Sigmoid colon (tissue), 7 donors: ENCODE measurements around the gene HIVEP2. TPM values are rescaled to one million over a fixed set of nuclear protein-coding genes. Genes with fewer than 3 reads are reported as not detected.

Experiments used
- DNase-seq: peaks from one replicate; pipeline ENCODE4 v3.0.0-alpha.2; 2019
- H3K27ac ChIP-seq, 4 donors: fragments of 200-600 bp; sonication (generic); one replicate each; pipeline ENCODE4 v1.5.1; 2016 to 2019; ENCODE audit warnings: mild to moderate bottlenecking in 1 of 4
- H3K27me3 ChIP-seq, 3 donors: fragments of 200-600 bp; sonication (generic); one replicate each; pipeline ENCODE4 v1.5.1; 2019; ENCODE audit warnings: mild to moderate bottlenecking in 1 of 3
- H3K36me3 ChIP-seq, 4 donors: fragments of 200-600 bp; sonication (generic); one replicate each; pipeline ENCODE4 v1.5.1; 2016 to 2019
- H3K4me1 ChIP-seq, 4 donors: fragments of 200-600 bp; sonication (generic); one replicate each; pipeline ENCODE4 v1.5.1; 2017 to 2019
- H3K4me3 ChIP-seq, 4 donors: fragments of 200-600 bp; sonication (generic); one replicate each; pipeline ENCODE4 v1.5.1; 2017 to 2019; ENCODE audit warnings: mild to moderate bottlenecking in 2 of 4, moderate library complexity in 1 of 4
- H3K9me3 ChIP-seq, 4 donors: fragments of 200-600 bp in 3 of 4; sonication (generic) in 3 of 4; one replicate each; pipeline versions ENCODE4 v1.5.1 to v1.6.1; 2013 to 2019
- CTCF ChIP-seq, 4 experiments: fragments of 450-650 bp in 3 of 4; fragments of 200-600 bp in 1 of 4; IDR thresholded peaks; one replicate each; pipeline ENCODE4 v1.5.1; 2016 to 2019; ENCODE audit warnings: antibody characterized with exemption in 4 of 4, mild to moderate bottlenecking in 3 of 4, moderate library complexity in 2 of 4
- EP300 ChIP-seq, 4 donors: sonication (generic); formaldehyde crosslinking; IDR thresholded peaks; one replicate each; pipeline ENCODE4 v1.6.1; 2017; ENCODE audit warnings: antibody characterized with exemption in 4 of 4
- POLR2A ChIP-seq, 2 donors: fragments of 450-650 bp; IDR thresholded peaks; one replicate each; pipeline ENCODE4 v1.6.1; 2016; ENCODE audit warnings: antibody characterized with exemption in 2 of 2, mild to moderate bottlenecking in 2 of 2, moderate library complexity in 2 of 2
- POLR2AphosphoS5 ChIP-seq, 4 donors: sonication (generic); formaldehyde crosslinking; IDR thresholded peaks; one replicate each; pipeline ENCODE4 v1.6.1; 2017; ENCODE audit warnings: antibody characterized with exemption in 4 of 4
- WGBS, 2 donors: extraction: QIAGEN DNeasy Blood & Tissue Kit; methylation state at CpG; one replicate each; pipeline ENCODE4 v1.1.7; 2013; 5-methylcytosine and 5-hydroxymethylcytosine counted together
- intact Hi-C: fragments of 100-400 bp; cut with DNase I; formaldehyde crosslinking; loops from one replicate; pipeline ENCODE4 v1.15.1; 2023
- polyA plus RNA-seq, 3 donors: library from polyadenylated mRNA; stranded (reverse); fragments of 200-250 nt; gene quantifications; one replicate each; pipeline ENCODE4 v1.2.3, GENCODE V29; 2013
- total RNA-seq, 4 donors: library from RNA; depleted of rRNA; stranded (reverse); fragments of >200 nt; gene quantifications; one replicate each; pipeline ENCODE4 v1.1.0, GENCODE V29; 2016
- donor health status: healthy with polysubstance abuse.
- donor health status: Bipolar disorder and iron deficiency.
- donor health status: healthy.

Gene HIVEP2
- total and polyA plus RNA-seq, 7 donors: 1.8 to 21.7 (median 11.5) TPM

DNA sequence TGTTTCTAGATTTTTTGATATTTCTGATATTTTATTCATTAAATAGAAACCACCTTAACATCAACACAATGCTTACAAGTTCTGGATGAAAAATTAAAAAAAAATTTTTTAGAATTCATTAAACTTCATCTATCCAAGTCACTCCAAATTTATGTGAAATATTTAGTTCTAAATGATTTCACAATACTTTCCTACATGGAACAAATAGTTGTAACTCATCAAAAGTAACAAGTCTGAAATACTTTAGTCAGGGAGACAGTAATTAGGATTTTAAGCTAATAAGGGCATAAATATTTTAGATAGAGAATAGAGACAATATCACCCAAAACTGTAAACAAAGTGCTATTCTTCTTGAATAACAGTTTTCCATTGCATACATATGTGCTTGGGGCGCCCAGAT, 147.8 kb downstream of the HIVEP2 start:
- no peak overlapping the region for H3K4me3 ChIP-seq
- no peaks in the 10 kb centered on the region for H3K27me3 ChIP-seq
- no peaks in the 10 kb centered on the region for H3K9me3 ChIP-seq
- no peak overlapping the region for H3K27ac ChIP-seq
- H3K4me1 ChIP-seq: peaks cover 0 to 4% (median 0%) of the 10 kb centered on the region in 4 donors
- TF ChIP-seq POLR2A (IDR thresholded peaks at IDR 0.05): no peak
- no peak for TF ChIP-seq POLR2AphosphoS5 (IDR thresholded peaks at IDR 0.05)
- no peak for TF ChIP-seq EP300 (IDR thresholded peaks at IDR 0.05)
- no peak for TF ChIP-seq CTCF (IDR thresholded peaks at IDR 0.05)
- intact Hi-C loops: no loop called here
- H3K36me3 ChIP-seq: no peaks in the 10 kb centered on the region
- no peak for DNase-seq
- 95 to 98% methylated on average over 1 of the region's 1 CpG for WGBS, 2 donors

- intact Hi-C loops: no loop called here
- 83 to 93% methylated on average over 5 of the region's 5 CpGs for WGBS, 2 donors
These were observed 148.4 kb downstream of the HIVEP2 start for GRCh38 chr6:142796571-142796970.

GRCh38 chr6:142796024-142796423, 149.0 kb downstream of the HIVEP2 start:
- Histone ChIP-seq H3K27me3 (no peaks in the 10 kb centered on the region), H3K9me3 (no peaks in the 10 kb centered on the region), H3K4me3 (no peak overlapping the region), H3K27ac (no peak overlapping the region), H3K36me3 (no peaks in the 10 kb centered on the region), H3K4me1 (no peaks in the 10 kb centered on the region)
- 87 to 89% methylated on average over 4 of the region's 4 CpGs for WGBS, 2 donors
- TF ChIP-seq POLR2AphosphoS5 (IDR thresholded peaks at IDR 0.05) (no peak), CTCF (IDR thresholded peaks at IDR 0.05) (no peak)
- intact Hi-C loops: no loop called here
- DNase-seq: no peak

More at GRCh38 chr6:142796571-142796970, 148.4 kb downstream of the HIVEP2 start:
- DNase-seq: no peak
- Histone ChIP-seq H3K27me3 (no peaks in the 10 kb centered on the region), H3K9me3 (no peaks in the 10 kb centered on the region), H3K27ac (no peak overlapping the region), H3K36me3 (no peaks in the 10 kb centered on the region), H3K4me1 (no peaks in the 10 kb centered on the region), H3K4me3 (no peak overlapping the region)
- TF ChIP-seq CTCF (IDR thresholded peaks at IDR 0.05): no peak
- TF ChIP-seq POLR2AphosphoS5 (IDR thresholded peaks at IDR 0.05): no peak
- TF ChIP-seq EP300 (IDR thresholded peaks at IDR 0.05): no peak
- no peak for TF ChIP-seq POLR2A (IDR thresholded peaks at IDR 0.05)

GRCh38 chr6:142794424-142794823, 150.6 kb downstream of the HIVEP2 start:
- Histone ChIP-seq H3K4me3 (no peak overlapping the region), H3K9me3 (no peaks in the 10 kb centered on the region), H3K4me1 (no peaks in the 10 kb centered on the region), H3K36me3 (no peaks in the 10 kb centered on the region), H3K27ac (no peak overlapping the region), H3K27me3 (no peaks in the 10 kb centered on the region)
- intact Hi-C loops: no loop called here
- 81 to 96% methylated on average over 3 of the region's 3 CpGs for WGBS, 2 donors
- no peak for DNase-seq
- no peak for TF ChIP-seq POLR2A (IDR thresholded peaks at IDR 0.05)
- TF ChIP-seq CTCF (IDR thresholded peaks at IDR 0.05): no peak
- no peak for TF ChIP-seq POLR2AphosphoS5 (IDR thresholded peaks at IDR 0.05)
- TF ChIP-seq EP300 (IDR thresholded peaks at IDR 0.05): no peak

DNA sequence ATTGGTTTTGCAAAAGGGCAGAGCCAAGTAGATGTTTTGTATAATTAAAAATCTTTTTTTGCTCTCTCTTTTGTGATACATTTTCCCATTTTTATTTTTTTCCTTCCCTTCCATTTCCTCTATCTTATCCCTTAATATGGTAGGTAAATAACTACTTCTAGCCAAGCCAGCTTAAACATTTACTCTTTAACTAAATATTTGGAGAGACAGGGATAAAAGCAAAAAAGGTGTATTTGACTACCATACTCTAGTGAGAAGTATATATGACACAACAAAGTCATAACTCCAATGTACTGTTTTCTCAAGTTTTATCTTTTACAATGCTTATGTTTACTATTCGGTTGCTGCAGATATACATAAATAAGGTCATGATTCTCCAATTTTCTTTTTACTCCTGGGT, 154.7 kb downstream of the HIVEP2 start:
- no peak for DNase-seq
- H3K4me1 ChIP-seq: no peaks in the 10 kb centered on the region
- no peak overlapping the region for H3K27ac ChIP-seq
- no peaks in the 10 kb centered on the region for H3K36me3 ChIP-seq
- TF ChIP-seq POLR2AphosphoS5 (IDR thresholded peaks at IDR 0.05): no peak
- TF ChIP-seq EP300 (IDR thresholded peaks at IDR 0.05): no peak
- no peak for TF ChIP-seq CTCF (IDR thresholded peaks at IDR 0.05)
- no peak for TF ChIP-seq POLR2A (IDR thresholded peaks at IDR 0.05)
- H3K4me3 ChIP-seq: no peak overlapping the region
- no peaks in the 10 kb centered on the region for H3K9me3 ChIP-seq
- intact Hi-C loops: no loop called here
- 22 to 79% methylated on average over 1 of the region's 1 CpG for WGBS, 2 donors
- no peaks in the 10 kb centered on the region for H3K27me3 ChIP-seq
